Tibial nerve (tissue), 4 donors: ENCODE data around the gene KBTBD13. TPM values are rescaled to one million over a fixed set of nuclear protein-coding genes. Genes with fewer than 3 reads are reported as not detected.

Source experiments
- DNase-seq, 2 donors: peaks; one replicate each; pipeline ENCODE4 v3.0.0-alpha.2; 2019; ENCODE audit warnings: low spot score in 2 of 2
- H3K27ac ChIP-seq, 4 donors: fragments of 200-600 bp; sonication (generic) in 3 of 4; one replicate each; pipeline ENCODE4 v1.5.1; 2017 to 2019; ENCODE audit warnings: mild to moderate bottlenecking in 1 of 4
- H3K27me3 ChIP-seq, 2 donors: fragments of 200-600 bp; sonication (generic) in 1 of 2; one replicate each; pipeline versions ENCODE4 v1.5.1 to v1.6.0; 2017 to 2019
- H3K36me3 ChIP-seq, 3 donors: fragments of 200-600 bp; sonication (generic); one replicate each; pipeline ENCODE4 v1.5.1; 2018 to 2019
- H3K4me1 ChIP-seq, 4 donors: fragments of 200-600 bp; sonication (generic) in 3 of 4; one replicate each; pipeline ENCODE4 v1.5.1; 2017 to 2019
- H3K4me3 ChIP-seq, 4 donors: fragments of 200-600 bp; sonication (generic) in 3 of 4; one replicate each; pipeline ENCODE4 v1.5.1; 2017 to 2019; ENCODE audit warnings: mild to moderate bottlenecking in 1 of 4, moderate library complexity in 1 of 4
- H3K9me3 ChIP-seq, 4 donors: fragments of 200-600 bp; sonication (generic) in 3 of 4; one replicate each; pipeline ENCODE4 v1.5.1; 2017 to 2019
- CTCF ChIP-seq, 5 experiments: fragments of 200-600 bp in 3 of 5; fragments of 450-650 bp in 2 of 5; sonication (generic) in 3 of 5; IDR thresholded peaks; one replicate each; pipeline ENCODE4 v1.5.1; 2016 to 2019; ENCODE audit warnings: antibody characterized with exemption in 5 of 5, mild to moderate bottlenecking in 3 of 5, moderate library complexity in 2 of 5
- EP300 ChIP-seq, 2 donors: sonication (generic); formaldehyde crosslinking; IDR thresholded peaks; one replicate each; pipeline ENCODE4 v1.6.1; 2017; ENCODE audit warnings: antibody characterized with exemption in 2 of 2, mild to moderate bottlenecking in 1 of 2
- POLR2A ChIP-seq, 2 donors: fragments of 450-650 bp; IDR thresholded peaks; one replicate each; pipeline ENCODE4 v1.6.1; 2017; ENCODE audit warnings: antibody characterized with exemption in 2 of 2, mild to moderate bottlenecking in 2 of 2, moderate library complexity in 2 of 2
- WGBS, 2 donors: methylation state at CpG; one replicate each; pipeline ENCODE4 v1.1.5; 2018; 5-methylcytosine and 5-hydroxymethylcytosine counted together
- total RNA-seq, 4 donors: library from RNA; depleted of rRNA; stranded (reverse); fragments of >200 nt; gene quantifications; one replicate each; pipeline ENCODE4 v1.1.0, GENCODE V29; 2016

The KBTBD13 gene
- total RNA-seq, 4 donors from 2014 or later = not detected

GRCh38 chr15:65077291-65077980 lies 890 bp downstream of the KBTBD13 start:
- peaks cover 0 to 30% (median 13%) of the 10 kb centered on the region in 4 donors for H3K4me1 ChIP-seq
- H3K9me3 ChIP-seq = no peaks in the 10 kb centered on the region
- WGBS, 2 donors = 60 to 68% methylated on average over 30 to 51 of the region's 85 CpGs
- H3K27me3 ChIP-seq = peaks cover 0 to 3% of the 10 kb centered on the region in 2 donors
- no peaks in the 10 kb centered on the region for H3K36me3 ChIP-seq
- peak overlapping the region in 1 of 4 donors; percentile 17 for H3K4me3 ChIP-seq
- no peak for TF ChIP-seq EP300 (IDR thresholded peaks at IDR 0.05)
- TF ChIP-seq CTCF (IDR thresholded peaks at IDR 0.05) = no peak
- TF ChIP-seq POLR2A (IDR thresholded peaks at IDR 0.05) = no peak
- no peak for DNase-seq
- no peak overlapping the region for H3K27ac ChIP-seq

- H3K27ac ChIP-seq = no peak overlapping the region
- peak; percentile 44 to 57 for DNase-seq
- no peak for TF ChIP-seq POLR2A (IDR thresholded peaks at IDR 0.05)
- TF ChIP-seq CTCF (IDR thresholded peaks at IDR 0.05) = peak; percentile 30 to 84 (median 60)
- 18 to 40% methylated on average over 22 to 23 of the region's 24 CpGs for WGBS, 2 donors
- H3K9me3 ChIP-seq = no peaks in the 10 kb centered on the region
- H3K27me3 ChIP-seq = peaks cover 0 to 3% of the 10 kb centered on the region in 2 donors
- peak overlapping the region in 1 of 4 donors; percentile 17 for H3K4me3 ChIP-seq
- H3K4me1 ChIP-seq = peaks cover 0 to 32% (median 18%) of the 10 kb centered on the region in 4 donors
- no peaks in the 10 kb centered on the region for H3K36me3 ChIP-seq
Measured at GRCh38 chr15:65077981-65078352, 1.4 kb downstream of the KBTBD13 start.

GRCh38 chr15:65079580-65079979 lies 3.0 kb downstream of the KBTBD13 start:
- DNase-seq = no peak
- Histone ChIP-seq H3K27ac (no peak overlapping the region), H3K9me3 (no peaks in the 10 kb centered on the region), H3K4me3 (no peak overlapping the region), H3K36me3 (no peaks in the 10 kb centered on the region), H3K27me3 (peaks cover 0 to 3% of the 10 kb centered on the region in 2 donors), H3K4me1 (peaks cover 0 to 41% (median 21%) of the 10 kb centered on the region in 4 donors)
- TF ChIP-seq POLR2A (IDR thresholded peaks at IDR 0.05) = no peak
- no peak for TF ChIP-seq CTCF (IDR thresholded peaks at IDR 0.05)
- TF ChIP-seq EP300 (IDR thresholded peaks at IDR 0.05) = no peak
- WGBS, 2 donors = 88 to 90% methylated on average over 5 of the region's 5 CpGs

- H3K4me3 ChIP-seq = no peak overlapping the region
- H3K4me1 ChIP-seq = peaks cover 0 to 57% (median 28%) of the 10 kb centered on the region in 4 donors
- peak overlapping the region in 2 of 4 donors; percentile 53 to 84 for H3K27ac ChIP-seq
Measured at GRCh38 chr15:65081270-65081669, 4.7 kb downstream of the KBTBD13 start.

More at GRCh38 chr15:65081270-65081669, 4.7 kb downstream of the KBTBD13 start:
- WGBS, 2 donors = 36 to 39% methylated on average over 6 of the region's 6 CpGs
- H3K27me3 ChIP-seq = peaks cover 0 to 3% of the 10 kb centered on the region in 2 donors
- no peaks in the 10 kb centered on the region for H3K9me3 ChIP-seq
- no peak for DNase-seq
- no peaks in the 10 kb centered on the region for H3K36me3 ChIP-seq
- no peak for TF ChIP-seq POLR2A (IDR thresholded peaks at IDR 0.05)
- no peak for TF ChIP-seq EP300 (IDR thresholded peaks at IDR 0.05)
- TF ChIP-seq CTCF (IDR thresholded peaks at IDR 0.05) = no peak
